GM23338 (cell line): ENCODE data around the gene DAD1. TPM values are rescaled to one million over a fixed set of nuclear protein-coding genes. Genes with fewer than 3 reads are reported as not detected.

Experiments used
- ATAC-seq: fragments of 200-7000 bp; cut with Tn5 transposase; 3 replicates; pipeline ENCODE4 v1.9.1; 2020
- DNase-seq: peaks from one replicate; pipeline ENCODE4 v3.0.0-alpha.2; 2015; ENCODE audit warnings: low spot score
- H2AFZ ChIP-seq: fragments of 200-600 bp; sonication (generic); 2 replicates; pipeline ENCODE4 v1.8.0; 2016; ENCODE audit warnings: antibody characterized with exemption, mild to moderate bottlenecking, moderate library complexity
- H3F3A ChIP-seq: fragments of 200-600 bp; sonication (generic); replicated peaks from 2 replicates; pipeline ENCODE4 v1.8.0; 2017; ENCODE audit warnings: antibody characterized with exemption, mixed run types, low read depth
- H3K27ac ChIP-seq: fragments of 200-600 bp; sonication (generic); 2 replicates; pipeline ENCODE4 v1.6.1; 2016; ENCODE audit warnings: low read depth
- H3K27me3 ChIP-seq: fragments of 200-600 bp; sonication (generic); 2 replicates; pipeline ENCODE4 v1.8.0; 2016; ENCODE audit warnings: mild to moderate bottlenecking, mixed run types, moderate library complexity; ENCODE audit not compliant: insufficient read depth
- H3K36me3 ChIP-seq: fragments of 200-600 bp; sonication (generic); 2 replicates; pipeline ENCODE4 v1.8.0; 2016; ENCODE audit warnings: mild to moderate bottlenecking; ENCODE audit not compliant: insufficient read depth
- H3K4me1 ChIP-seq: fragments of 200-600 bp; sonication (generic); 2 replicates; pipeline ENCODE4 v1.8.0; 2016; ENCODE audit warnings: mild to moderate bottlenecking, moderate library complexity; ENCODE audit not compliant: insufficient read depth
- H3K4me2 ChIP-seq: fragments of 200-600 bp; sonication (generic); 2 replicates; pipeline ENCODE4 v1.7.1; 2017; ENCODE audit warnings: mixed run types
- H3K4me3 ChIP-seq: fragments of 200-600 bp; sonication (generic); 2 replicates; pipeline ENCODE4 v1.6.1; 2016; ENCODE audit warnings: mixed run types
- H3K79me2 ChIP-seq: fragments of 200-600 bp; sonication (generic); replicated peaks from 2 replicates; pipeline ENCODE4 v1.8.0; 2017; ENCODE audit warnings: mild to moderate bottlenecking; ENCODE audit not compliant: insufficient read depth
- H3K9me2 ChIP-seq: fragments of 200-600 bp; sonication (generic); 2 replicates; pipeline ENCODE4 v1.8.0; 2017; ENCODE audit not compliant: insufficient read depth
- H4K20me1 ChIP-seq: fragments of 200-600 bp; sonication (generic); replicated peaks from 2 replicates; pipeline ENCODE4 v1.8.0; 2017; ENCODE audit warnings: mild to moderate bottlenecking; ENCODE audit not compliant: insufficient read depth
- H3K27ac Mint-ChIP-seq: 2 replicates; pipeline ENCODE4 v1.8.0; 2020; ENCODE audit warnings: inconsistent platforms, mild to moderate bottlenecking, moderate library complexity, mixed read lengths
- H3K27me3 Mint-ChIP-seq: 3 replicates; pipeline ENCODE4 v1.8.0; 2022; ENCODE audit warnings: low read depth, mild to moderate bottlenecking, moderate library complexity, mixed read lengths, inconsistent platforms; ENCODE audit not compliant: insufficient read depth, poor library complexity
- H3K36me3 Mint-ChIP-seq: 3 replicates; pipeline ENCODE4 v1.8.0; 2021; ENCODE audit warnings: low read depth, mild to moderate bottlenecking, inconsistent platforms, moderate library complexity, mixed read lengths
- H3K4me1 Mint-ChIP-seq: 3 replicates; pipeline ENCODE4 v1.8.0; 2020; ENCODE audit warnings: mild to moderate bottlenecking, inconsistent platforms, mixed read lengths
- H3K4me3 Mint-ChIP-seq: 3 replicates; pipeline ENCODE4 v1.8.0; 2021; ENCODE audit warnings: moderate library complexity, mild to moderate bottlenecking, inconsistent platforms, mixed read lengths
- H3K9me3 Mint-ChIP-seq: 3 replicates; pipeline ENCODE4 v1.8.0; 2020; ENCODE audit warnings: moderate library complexity, mild to moderate bottlenecking, inconsistent platforms, mixed read lengths
- CREB1 ChIP-seq: fragments of 250-450 bp; sonication (Bioruptor Pico); IDR thresholded peaks from 2 replicates; pipeline ENCODE4 v1.5.0; 2020; ENCODE audit warnings: low read depth, mild to moderate bottlenecking, moderate library complexity
- CTCF ChIP-seq, 2 experiments: fragments of 200-600 bp in 1 of 2; sonication (generic) in 1 of 2; conservative IDR thresholded peaks; 2 replicates each; pipeline versions ENCODE4 v1.5.1 to v1.6.1; 2016 to 2017; ENCODE audit warnings: antibody characterized with exemption in 2 of 2, low read depth in 2 of 2, mild to moderate bottlenecking in 2 of 2, moderate library complexity in 1 of 2
- ETS1 ChIP-seq: IDR thresholded peaks from 2 replicates; pipeline ENCODE4 v1.6.1; 2016; ENCODE audit warnings: antibody characterized with exemption
- EZH2 ChIP-seq: fragments of 200-600 bp; sonication (generic); IDR thresholded peaks from one replicate; pipeline ENCODE4 v1.8.0; 2017; ENCODE audit warnings: antibody characterized with exemption, mild to moderate bottlenecking, low read depth; ENCODE audit not compliant: unreplicated experiment
- POLR2AphosphoS5 ChIP-seq: IDR thresholded peaks from 2 replicates; pipeline ENCODE4 v1.6.1; 2016; ENCODE audit warnings: antibody characterized with exemption, low read depth
- ZNF114 ChIP-seq: fragments of 250-450 bp; sonication (Bioruptor Pico); IDR thresholded peaks from 2 replicates; pipeline ENCODE4 v1.5.0; 2020; ENCODE audit warnings: mild to moderate bottlenecking, moderate library complexity
- ZNF331 ChIP-seq: fragments of 250-450 bp; sonication (Bioruptor Pico); IDR thresholded peaks from 2 replicates; pipeline ENCODE4 v1.5.0; 2020; ENCODE audit warnings: low read depth, mild to moderate bottlenecking, moderate library complexity
- polyA plus RNA-seq: library from polyadenylated mRNA; unstranded; fragments of >200 nt; fragmentation: Nextera tagmentation; extraction: Ambion mirVana; gene quantifications from 2 replicates; pipeline ENCODE4 v1.2.1, GENCODE V29; 2016
- total RNA-seq: library from RNA; depleted of rRNA; stranded (reverse); fragments of >200 nt; shearing (Covaris generic); gene quantifications from 2 replicates; pipeline ENCODE4 v1.2.3, GENCODE V29; 2014

Gene DAD1
- total and polyA plus RNA-seq, 2 experiments from 2014 or later = 180 to 252 TPM

GRCh38 chr14:22598896-22599244 is 9.8 kb upstream of the DAD1 start:
- H3K4me1 Mint-ChIP-seq = peaks cover 24% of the 10 kb centered on the region
- peak overlapping the region; percentile 98 for H3K27ac ChIP-seq
- ATAC-seq (peak; percentile 72), DNase-seq (peak; percentile 73)
- H3K79me2 ChIP-seq = peaks cover 23% of the 10 kb centered on the region
- TF ChIP-seq EZH2 (no peak), CTCF (conservative IDR thresholded peaks at IDR 0.05; ENCODE audit: low read depth in 2 of 2) (peak; percentile 20 to 27; a peak in 1 of 4 replicates)
- peak overlapping the region; percentile 98 for H3K4me3 Mint-ChIP-seq
- peak overlapping the region; percentile 98 for H3K27ac Mint-ChIP-seq
- H3K27me3 ChIP-seq = no peaks in the 10 kb centered on the region
- no peaks in the 10 kb centered on the region for H3F3A ChIP-seq
- peaks cover 14% of the 10 kb centered on the region for H3K27me3 Mint-ChIP-seq
- peaks cover 18% of the 10 kb centered on the region for H3K36me3 ChIP-seq
- H3K4me2 ChIP-seq = peak overlapping the region; percentile 91
- H3K4me3 ChIP-seq = peak overlapping the region; percentile 97
- peak overlapping the region; percentile 97; the same call in 1 of the 2 replicates for H2AFZ ChIP-seq
- H3K9me2 ChIP-seq = no peaks in the 10 kb centered on the region
- no peaks in the 10 kb centered on the region for H3K9me3 Mint-ChIP-seq
- H3K4me1 ChIP-seq = peaks cover 22% of the 10 kb centered on the region
- H3K36me3 Mint-ChIP-seq = peaks cover 34% of the 10 kb centered on the region
- H4K20me1 ChIP-seq = no peaks in the 10 kb centered on the region; the same call in 1 of the 2 replicates

- peak; percentile 90 for DNase-seq
- Histone ChIP-seq H3K4me1 (peaks cover 22% of the 10 kb centered on the region), H3K9me2 (no peaks in the 10 kb centered on the region), H2AFZ (peak within 1 kb of the TSS; percentile 97), H3K27ac (peak within 1 kb of the TSS; percentile 98), H4K20me1 (no peaks in the 10 kb centered on the region; the same call in 1 of the 2 replicates), H3K4me3 (peak within 1 kb of the TSS; percentile 97), H3K27me3 (no peaks in the 10 kb centered on the region), H3K79me2 (peaks cover 23% of the 10 kb centered on the region), H3K36me3 (peaks cover 14% of the 10 kb centered on the region; the same call in 1 of the 2 replicates), H3K4me2 (peak within 1 kb of the TSS; percentile 91), H3F3A (no peaks in the 10 kb centered on the region)
- Mint-ChIP-seq H3K4me3 (peak within 1 kb of the TSS; percentile 98), H3K27me3 (peaks cover 14% of the 10 kb centered on the region), H3K9me3 (no peaks in the 10 kb centered on the region), H3K27ac (peak within 1 kb of the TSS; percentile 98), H3K4me1 (peaks cover 28% of the 10 kb centered on the region), H3K36me3 (peaks cover 28% of the 10 kb centered on the region)
- TF ChIP-seq CREB1 (CRISPR knock-in tag) = peak; percentile 78
- no peak for TF ChIP-seq ETS1
- TF ChIP-seq POLR2AphosphoS5 = peak; percentile 71; the same call in 1 of the 2 replicates
- no peak for TF ChIP-seq ZNF114 (CRISPR knock-in tag)
- peak; percentile 51 for TF ChIP-seq ZNF331
- ATAC-seq = peak; percentile 93
These were observed 9.3 kb upstream of the DAD1 start, which contains the start of gene ABHD4 for GRCh38 chr14:22598099-22598895. TSS of gene ABHD4 (plus strand) at chr14:22598300. CDS start at chr14:22598307, 7 bp downstream.
